C4-2B (cell line): Measurements from ENCODE around the gene ATXN1L.

Experiments
- H3K27ac ChIP-seq: fragments of 450-650 bp; 2 replicates; pipeline ENCODE4 v1.5.1; 2017
- CTCF ChIP-seq: fragments of 450-650 bp; conservative IDR thresholded peaks from 2 replicates; pipeline ENCODE4 v1.5.1; 2017; ENCODE audit warnings: mild to moderate bottlenecking
- ZFX ChIP-seq: fragments of 450-650 bp; IDR thresholded peaks from 2 replicates; pipeline ENCODE4 v1.6.1; 2017

The ATXN1L gene

GRCh38 chr16:71870818-71871217 lies 25.0 kb downstream of the ATXN1L start:
- no peak overlapping the region for H3K27ac ChIP-seq
- TF ChIP-seq ZFX = no peak
- no peak for TF ChIP-seq CTCF

DNA sequence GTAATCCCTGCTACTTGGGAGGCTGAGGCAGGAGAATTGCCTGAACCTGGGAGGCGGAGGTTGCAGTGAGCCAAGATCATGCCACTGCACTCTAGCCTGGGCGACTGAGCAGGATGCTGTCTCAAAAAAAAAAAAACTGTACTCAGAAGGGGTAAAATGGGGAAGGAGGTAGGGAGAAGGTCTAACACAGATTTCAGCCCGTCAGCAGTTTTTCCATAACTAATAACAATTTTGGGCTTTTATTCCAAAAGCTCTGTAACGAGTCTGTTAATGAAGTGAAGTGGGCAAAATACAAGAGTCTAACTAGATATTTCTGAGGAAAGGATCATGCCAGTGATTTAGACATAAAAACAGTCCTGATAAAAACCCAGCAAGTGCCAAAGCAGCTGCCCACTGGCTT lies 27.4 kb downstream of the ATXN1L start:
- no peak overlapping the region for H3K27ac ChIP-seq
- TF ChIP-seq CTCF (no peak), ZFX (no peak)

- TF ChIP-seq CTCF = no peak
- no peak for TF ChIP-seq ZFX
- H3K27ac ChIP-seq = no peak overlapping the region
Observed at GRCh38 chr16:71878911-71879310, 33.1 kb downstream of the ATXN1L start.

- TF ChIP-seq ZFX (no peak), CTCF (no peak)
- no peak overlapping the region for H3K27ac ChIP-seq
Observed at GRCh38 chr16:71880176-71880575, 34.4 kb downstream of the ATXN1L start.

DNA sequence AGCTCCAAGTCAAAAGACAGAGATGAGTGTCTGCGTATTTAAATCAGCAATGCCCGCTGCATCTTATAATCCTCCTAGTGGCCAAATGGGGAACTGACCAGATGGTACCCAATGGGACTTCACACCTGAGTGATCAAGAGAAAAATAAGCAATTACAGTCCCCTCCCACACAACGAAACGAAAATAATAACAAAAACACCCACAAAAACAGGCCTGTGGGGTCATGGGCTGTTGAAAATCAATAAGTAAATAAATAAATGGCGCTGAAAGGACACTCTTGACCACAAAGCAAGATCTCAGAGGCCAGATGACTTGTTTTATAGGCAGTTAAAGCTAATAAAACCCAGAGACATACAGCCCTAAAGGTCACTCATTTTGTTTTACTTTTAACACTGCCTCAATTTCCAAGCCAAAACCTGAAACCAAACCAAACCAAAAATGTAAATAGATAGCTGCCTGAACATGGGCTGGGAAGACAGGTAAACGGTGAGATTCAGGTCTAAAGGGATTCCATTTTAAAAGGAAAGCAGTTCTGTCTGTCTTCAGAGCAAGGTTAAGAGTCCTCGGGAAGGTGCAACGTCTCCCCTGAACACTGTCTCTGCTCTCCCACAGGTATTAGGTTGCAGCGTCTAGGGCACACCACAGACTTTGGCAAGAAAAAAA lies 36.9 kb downstream of the ATXN1L start:
- peak overlapping the region; percentile 86 for H3K27ac ChIP-seq
- peak; percentile 92 for TF ChIP-seq CTCF
- TF ChIP-seq ZFX = no peak

DNA sequence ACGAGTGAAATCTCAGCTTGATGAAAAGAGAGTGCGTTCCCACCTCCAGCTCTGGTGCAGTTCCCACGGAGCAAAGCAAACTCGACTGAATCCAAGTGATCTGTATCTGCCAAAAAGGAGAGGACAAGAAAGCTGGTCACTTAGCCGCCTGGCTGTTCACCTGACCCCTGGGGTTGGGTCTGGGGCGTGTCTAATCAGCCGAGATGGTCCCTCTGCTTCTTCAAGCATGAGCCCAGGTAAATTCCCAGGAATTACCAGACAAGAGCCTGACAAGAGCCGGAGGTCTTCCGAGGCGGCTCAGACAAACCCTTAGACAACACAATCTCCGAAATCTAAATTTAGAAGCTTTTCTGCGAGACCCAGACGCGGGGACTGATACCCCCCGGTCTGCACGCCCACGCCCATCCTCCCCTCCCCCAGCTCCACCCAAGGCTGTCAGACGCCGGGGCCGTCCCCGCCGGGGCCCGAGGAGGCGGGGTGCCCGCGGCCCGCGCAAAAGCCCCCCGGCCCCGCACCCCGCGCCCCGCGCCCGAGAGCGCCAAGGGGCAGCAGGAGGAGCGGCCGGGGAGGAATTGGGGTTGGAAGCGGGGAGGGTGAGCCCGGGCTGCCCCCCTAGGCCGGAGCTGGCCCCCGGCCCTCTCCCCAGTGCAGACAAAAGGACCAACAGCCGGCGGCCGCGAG lies 37.5 kb downstream of the ATXN1L start:
- peak overlapping the region; percentile 86 for H3K27ac ChIP-seq

More for the DNA sequence above, 37.5 kb downstream of the ATXN1L start:
- TF ChIP-seq CTCF = no peak
- no peak; the same call in 1 of the 2 replicates for TF ChIP-seq ZFX
